ENCODE data around the gene NEB.

NEB gene, protein sequence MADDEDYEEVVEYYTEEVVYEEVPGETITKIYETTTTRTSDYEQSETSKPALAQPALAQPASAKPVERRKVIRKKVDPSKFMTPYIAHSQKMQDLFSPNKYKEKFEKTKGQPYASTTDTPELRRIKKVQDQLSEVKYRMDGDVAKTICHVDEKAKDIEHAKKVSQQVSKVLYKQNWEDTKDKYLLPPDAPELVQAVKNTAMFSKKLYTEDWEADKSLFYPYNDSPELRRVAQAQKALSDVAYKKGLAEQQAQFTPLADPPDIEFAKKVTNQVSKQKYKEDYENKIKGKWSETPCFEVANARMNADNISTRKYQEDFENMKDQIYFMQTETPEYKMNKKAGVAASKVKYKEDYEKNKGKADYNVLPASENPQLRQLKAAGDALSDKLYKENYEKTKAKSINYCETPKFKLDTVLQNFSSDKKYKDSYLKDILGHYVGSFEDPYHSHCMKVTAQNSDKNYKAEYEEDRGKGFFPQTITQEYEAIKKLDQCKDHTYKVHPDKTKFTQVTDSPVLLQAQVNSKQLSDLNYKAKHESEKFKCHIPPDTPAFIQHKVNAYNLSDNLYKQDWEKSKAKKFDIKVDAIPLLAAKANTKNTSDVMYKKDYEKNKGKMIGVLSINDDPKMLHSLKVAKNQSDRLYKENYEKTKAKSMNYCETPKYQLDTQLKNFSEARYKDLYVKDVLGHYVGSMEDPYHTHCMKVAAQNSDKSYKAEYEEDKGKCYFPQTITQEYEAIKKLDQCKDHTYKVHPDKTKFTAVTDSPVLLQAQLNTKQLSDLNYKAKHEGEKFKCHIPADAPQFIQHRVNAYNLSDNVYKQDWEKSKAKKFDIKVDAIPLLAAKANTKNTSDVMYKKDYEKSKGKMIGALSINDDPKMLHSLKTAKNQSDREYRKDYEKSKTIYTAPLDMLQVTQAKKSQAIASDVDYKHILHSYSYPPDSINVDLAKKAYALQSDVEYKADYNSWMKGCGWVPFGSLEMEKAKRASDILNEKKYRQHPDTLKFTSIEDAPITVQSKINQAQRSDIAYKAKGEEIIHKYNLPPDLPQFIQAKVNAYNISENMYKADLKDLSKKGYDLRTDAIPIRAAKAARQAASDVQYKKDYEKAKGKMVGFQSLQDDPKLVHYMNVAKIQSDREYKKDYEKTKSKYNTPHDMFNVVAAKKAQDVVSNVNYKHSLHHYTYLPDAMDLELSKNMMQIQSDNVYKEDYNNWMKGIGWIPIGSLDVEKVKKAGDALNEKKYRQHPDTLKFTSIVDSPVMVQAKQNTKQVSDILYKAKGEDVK (N-terminal part only)

DNA sequence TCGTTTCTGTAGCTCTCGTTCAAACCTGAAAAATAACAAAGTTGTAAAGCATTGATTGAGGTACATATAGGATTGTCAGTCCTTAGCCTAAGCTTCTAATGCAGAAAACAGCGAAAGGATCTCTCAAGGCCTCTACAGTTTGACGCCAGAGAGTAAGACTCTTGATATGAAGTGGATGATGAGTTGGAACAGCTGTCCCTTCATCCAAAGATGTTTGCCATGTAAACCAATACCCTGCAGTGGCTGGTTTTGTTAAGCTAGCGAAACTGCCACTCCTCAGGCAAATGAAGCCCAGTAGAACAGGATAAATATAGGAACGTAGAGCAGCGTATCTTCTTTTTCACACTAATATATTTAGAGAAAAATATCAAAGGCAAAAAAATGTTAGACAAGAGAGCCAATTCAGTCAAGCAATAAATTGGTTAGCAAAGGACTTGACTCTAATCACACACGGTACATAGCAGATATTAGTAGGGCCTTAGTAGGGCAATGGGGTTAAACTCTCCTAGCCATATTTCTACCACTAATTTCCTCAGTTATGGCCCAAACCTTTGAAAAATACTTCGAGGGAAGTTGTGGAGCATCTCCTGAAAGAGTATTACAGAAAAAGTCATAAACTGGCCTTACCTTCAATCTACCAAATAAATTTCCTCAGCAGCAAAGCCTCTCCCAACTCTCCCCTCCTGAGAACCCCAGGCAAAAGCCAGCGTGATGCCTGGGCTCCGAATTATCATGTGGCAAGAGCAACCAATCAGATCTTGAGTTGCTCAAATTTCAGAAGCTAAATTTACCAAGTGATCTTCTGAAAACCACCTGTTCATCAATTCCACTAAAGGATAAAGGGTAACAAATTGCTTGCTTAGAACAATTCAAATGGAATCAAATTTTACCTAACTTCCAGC, at the start of gene NEB:
NEB (minus strand) TSS at position 706 of the 902 bp plus-strand sequence. CDS start 1,320 bp downstream, outside the sequence.
- DNase-seq (ENCODE audit: low read depth), result no peak
- TF ChIP-seq, protein P1, sequence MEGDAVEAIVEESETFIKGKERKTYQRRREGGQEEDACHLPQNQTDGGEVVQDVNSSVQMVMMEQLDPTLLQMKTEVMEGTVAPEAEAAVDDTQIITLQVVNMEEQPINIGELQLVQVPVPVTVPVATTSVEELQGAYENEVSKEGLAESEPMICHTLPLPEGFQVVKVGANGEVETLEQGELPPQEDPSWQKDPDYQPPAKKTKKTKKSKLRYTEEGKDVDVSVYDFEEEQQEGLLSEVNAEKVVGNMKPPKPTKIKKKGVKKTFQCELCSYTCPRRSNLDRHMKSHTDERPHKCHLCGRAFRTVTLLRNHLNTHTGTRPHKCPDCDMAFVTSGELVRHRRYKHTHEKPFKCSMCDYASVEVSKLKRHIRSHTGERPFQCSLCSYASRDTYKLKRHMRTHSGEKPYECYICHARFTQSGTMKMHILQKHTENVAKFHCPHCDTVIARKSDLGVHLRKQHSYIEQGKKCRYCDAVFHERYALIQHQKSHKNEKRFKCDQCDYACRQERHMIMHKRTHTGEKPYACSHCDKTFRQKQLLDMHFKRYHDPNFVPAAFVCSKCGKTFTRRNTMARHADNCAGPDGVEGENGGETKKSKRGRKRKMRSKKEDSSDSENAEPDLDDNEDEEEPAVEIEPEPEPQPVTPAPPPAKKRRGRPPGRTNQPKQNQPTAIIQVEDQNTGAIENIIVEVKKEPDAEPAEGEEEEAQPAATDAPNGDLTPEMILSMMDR (conservative IDR thresholded peaks at IDR 0.05; ENCODE audit: low read depth, low read length), result no peak
- no peak within 1 kb of the TSS for H3K4me3 ChIP-seq (ENCODE audit: low read length)

DNA sequence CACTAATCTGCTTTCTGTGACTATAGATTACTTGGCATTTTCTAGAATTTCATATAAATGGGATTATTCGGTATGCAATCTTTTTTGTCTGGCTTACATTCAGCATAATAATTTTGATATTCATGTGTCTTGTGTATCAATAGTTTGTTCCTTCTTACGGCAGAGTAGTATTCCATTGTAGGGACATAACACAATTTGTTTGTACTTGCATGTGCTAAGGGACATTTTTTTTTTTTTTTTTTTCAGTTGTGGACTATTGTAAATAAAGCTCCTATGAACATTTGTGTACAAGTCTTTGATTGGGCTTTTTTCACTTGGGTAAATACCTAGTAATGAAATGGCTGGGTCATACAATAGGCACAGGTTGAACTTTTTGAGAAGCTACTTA, 48.9 kb upstream of the NEB start:
- TF ChIP-seq, protein P1 (conservative IDR thresholded peaks at IDR 0.05; ENCODE audit: low read depth, low read length), result no peak

DNA sequence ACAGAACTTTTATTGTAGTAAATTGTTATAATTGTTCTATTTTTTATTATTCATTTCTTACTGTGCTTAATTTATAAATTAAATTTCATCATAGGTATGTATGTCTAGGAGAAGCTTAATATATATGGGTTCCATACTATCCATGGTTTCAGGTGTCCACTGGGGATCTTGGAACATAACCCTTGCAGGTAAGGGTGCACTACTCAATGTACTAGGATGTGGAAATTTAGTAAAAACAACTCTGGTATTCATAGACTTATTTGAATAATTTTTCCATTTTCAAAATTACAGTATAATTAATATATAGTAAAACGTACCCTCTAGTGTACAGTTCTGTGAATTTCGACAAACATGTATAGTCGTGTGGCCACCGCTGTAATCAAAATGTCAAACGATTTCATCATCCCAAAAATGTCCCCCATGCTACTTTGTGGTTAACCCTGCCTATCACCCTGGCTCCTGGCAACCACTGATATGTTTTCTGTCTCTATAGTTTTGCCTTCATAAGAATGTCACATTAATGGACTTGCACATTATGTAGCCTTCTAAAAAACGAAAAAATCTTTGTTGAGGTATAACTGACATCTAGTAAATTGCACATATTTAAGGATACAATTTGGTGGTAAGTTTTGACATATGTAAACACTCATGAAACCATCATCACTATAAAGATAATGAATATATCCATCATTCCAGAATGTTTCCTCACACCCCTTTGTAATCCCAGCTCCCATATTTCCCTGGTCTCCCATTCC, 48.3 kb upstream of the NEB start:
- no peak overlapping the region for H3K4me3 ChIP-seq (ENCODE audit: low read length)
- TF ChIP-seq, protein P1 (conservative IDR thresholded peaks at IDR 0.05; ENCODE audit: low read depth, low read length), result no peak
- DNase-seq (ENCODE audit: low read depth), result no peak

More for the DNA sequence above, 48.9 kb upstream of the NEB start:
- DNase-seq (ENCODE audit: low read depth), result no peak
- H3K4me3 ChIP-seq (ENCODE audit: low read length), result no peak overlapping the region

DNA sequence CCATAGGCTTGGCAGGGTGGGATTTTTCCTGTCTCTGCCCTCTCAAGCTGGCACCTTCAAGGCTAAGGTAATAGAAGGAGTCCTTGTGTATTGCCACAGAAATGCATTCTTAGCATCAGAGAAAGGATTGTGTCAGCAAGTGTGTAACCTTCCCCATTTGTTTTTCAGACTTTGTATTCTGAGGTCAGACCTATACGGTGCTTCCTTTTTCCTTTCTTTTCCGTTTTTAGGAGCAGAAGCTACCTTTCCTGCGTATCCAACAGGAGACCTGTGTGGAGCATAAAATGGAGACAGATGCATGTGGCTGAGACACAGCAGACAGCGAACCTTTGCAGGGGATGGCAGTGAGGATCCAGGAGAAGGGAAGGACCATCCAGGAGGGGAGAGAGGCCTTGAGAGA, 47.4 kb upstream of the NEB start:
- no peak for DNase-seq (ENCODE audit: low read depth)
- TF ChIP-seq, protein P1 (conservative IDR thresholded peaks at IDR 0.05; ENCODE audit: low read depth, low read length), result no peak

DNA sequence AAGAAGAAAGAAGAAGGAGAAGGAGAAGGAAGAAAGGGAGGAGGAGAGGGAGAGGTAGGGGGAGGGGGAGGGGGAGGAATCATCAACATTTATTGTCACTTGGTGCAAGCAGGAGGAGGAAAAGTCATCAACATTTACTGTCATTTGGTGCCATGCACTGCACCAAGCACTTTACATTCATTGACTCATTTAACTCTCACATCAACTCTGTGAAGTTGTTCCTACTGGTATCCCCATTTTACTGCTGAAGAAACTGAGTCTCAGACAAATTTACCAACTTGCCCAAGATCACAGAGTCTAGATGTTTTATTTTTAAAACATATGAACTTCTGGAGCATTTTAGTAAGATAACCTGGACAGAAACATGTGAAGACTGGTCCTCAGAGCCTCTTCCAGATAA, 46.7 kb upstream of the NEB start:
- TF ChIP-seq, protein P1 (conservative IDR thresholded peaks at IDR 0.05; ENCODE audit: low read depth, low read length), result no peak
- no peak for DNase-seq (ENCODE audit: low read depth)
- H3K4me3 ChIP-seq (ENCODE audit: low read length), result no peak overlapping the region

More for the DNA sequence above, 47.4 kb upstream of the NEB start:
- H3K4me3 ChIP-seq (ENCODE audit: low read length), result no peak overlapping the region
